GM23338 (cell line): ENCODE measurements around the gene NT5C2. TPM values are rescaled to one million over a fixed set of nuclear protein-coding genes. Genes with fewer than 3 reads are reported as not detected.

Experiments used
- ATAC-seq: fragments of 200-7000 bp; cut with Tn5 transposase; 3 replicates; pipeline ENCODE4 v1.9.1; 2020
- DNase-seq: peaks from one replicate; pipeline ENCODE4 v3.0.0-alpha.2; 2015; ENCODE audit warnings: low spot score
- H2AFZ ChIP-seq: fragments of 200-600 bp; sonication (generic); 2 replicates; pipeline ENCODE4 v1.8.0; 2016; ENCODE audit warnings: antibody characterized with exemption, mild to moderate bottlenecking, moderate library complexity
- H3F3A ChIP-seq: fragments of 200-600 bp; sonication (generic); replicated peaks from 2 replicates; pipeline ENCODE4 v1.8.0; 2017; ENCODE audit warnings: antibody characterized with exemption, mixed run types, low read depth
- H3K27ac ChIP-seq: fragments of 200-600 bp; sonication (generic); 2 replicates; pipeline ENCODE4 v1.6.1; 2016; ENCODE audit warnings: low read depth
- H3K27me3 ChIP-seq: fragments of 200-600 bp; sonication (generic); 2 replicates; pipeline ENCODE4 v1.8.0; 2016; ENCODE audit warnings: mild to moderate bottlenecking, mixed run types, moderate library complexity; ENCODE audit not compliant: insufficient read depth
- H3K36me3 ChIP-seq: fragments of 200-600 bp; sonication (generic); 2 replicates; pipeline ENCODE4 v1.8.0; 2016; ENCODE audit warnings: mild to moderate bottlenecking; ENCODE audit not compliant: insufficient read depth
- H3K4me1 ChIP-seq: fragments of 200-600 bp; sonication (generic); 2 replicates; pipeline ENCODE4 v1.8.0; 2016; ENCODE audit warnings: mild to moderate bottlenecking, moderate library complexity; ENCODE audit not compliant: insufficient read depth
- H3K4me2 ChIP-seq: fragments of 200-600 bp; sonication (generic); 2 replicates; pipeline ENCODE4 v1.7.1; 2017; ENCODE audit warnings: mixed run types
- H3K4me3 ChIP-seq: fragments of 200-600 bp; sonication (generic); 2 replicates; pipeline ENCODE4 v1.6.1; 2016; ENCODE audit warnings: mixed run types
- H3K79me2 ChIP-seq: fragments of 200-600 bp; sonication (generic); replicated peaks from 2 replicates; pipeline ENCODE4 v1.8.0; 2017; ENCODE audit warnings: mild to moderate bottlenecking; ENCODE audit not compliant: insufficient read depth
- H3K9me2 ChIP-seq: fragments of 200-600 bp; sonication (generic); 2 replicates; pipeline ENCODE4 v1.8.0; 2017; ENCODE audit not compliant: insufficient read depth
- H4K20me1 ChIP-seq: fragments of 200-600 bp; sonication (generic); replicated peaks from 2 replicates; pipeline ENCODE4 v1.8.0; 2017; ENCODE audit warnings: mild to moderate bottlenecking; ENCODE audit not compliant: insufficient read depth
- H3K27ac Mint-ChIP-seq: 2 replicates; pipeline ENCODE4 v1.8.0; 2020; ENCODE audit warnings: inconsistent platforms, mild to moderate bottlenecking, moderate library complexity, mixed read lengths
- H3K27me3 Mint-ChIP-seq: 3 replicates; pipeline ENCODE4 v1.8.0; 2022; ENCODE audit warnings: low read depth, mild to moderate bottlenecking, moderate library complexity, mixed read lengths, inconsistent platforms; ENCODE audit not compliant: insufficient read depth, poor library complexity
- H3K36me3 Mint-ChIP-seq: 3 replicates; pipeline ENCODE4 v1.8.0; 2021; ENCODE audit warnings: low read depth, mild to moderate bottlenecking, inconsistent platforms, moderate library complexity, mixed read lengths
- H3K4me1 Mint-ChIP-seq: 3 replicates; pipeline ENCODE4 v1.8.0; 2020; ENCODE audit warnings: mild to moderate bottlenecking, inconsistent platforms, mixed read lengths
- H3K4me3 Mint-ChIP-seq: 3 replicates; pipeline ENCODE4 v1.8.0; 2021; ENCODE audit warnings: moderate library complexity, mild to moderate bottlenecking, inconsistent platforms, mixed read lengths
- H3K9me3 Mint-ChIP-seq: 3 replicates; pipeline ENCODE4 v1.8.0; 2020; ENCODE audit warnings: moderate library complexity, mild to moderate bottlenecking, inconsistent platforms, mixed read lengths
- CREB1 ChIP-seq: fragments of 250-450 bp; sonication (Bioruptor Pico); IDR thresholded peaks from 2 replicates; pipeline ENCODE4 v1.5.0; 2020; ENCODE audit warnings: low read depth, mild to moderate bottlenecking, moderate library complexity
- ETS1 ChIP-seq: IDR thresholded peaks from 2 replicates; pipeline ENCODE4 v1.6.1; 2016; ENCODE audit warnings: antibody characterized with exemption
- EZH2phosphoT487 ChIP-seq: fragments of 200-600 bp; sonication (generic); IDR thresholded peaks from one replicate; pipeline ENCODE4 v1.8.1; 2018; ENCODE audit warnings: antibody characterized with exemption; ENCODE audit not compliant: unreplicated experiment
- JUNB ChIP-seq: IDR thresholded peaks from one replicate; pipeline ENCODE4 v1.6.1; 2016; ENCODE audit warnings: antibody characterized with exemption; ENCODE audit not compliant: unreplicated experiment
- NANOG ChIP-seq: IDR thresholded peaks from 2 replicates; pipeline ENCODE4 v1.6.1; 2016; ENCODE audit warnings: antibody characterized with exemption, borderline replicate concordance
- POLR2AphosphoS5 ChIP-seq: IDR thresholded peaks from 2 replicates; pipeline ENCODE4 v1.6.1; 2016; ENCODE audit warnings: antibody characterized with exemption, low read depth
- REST ChIP-seq: IDR thresholded peaks from one replicate; pipeline ENCODE4 v1.6.1; 2018; ENCODE audit warnings: antibody characterized with exemption; ENCODE audit not compliant: unreplicated experiment
- long read RNA-seq: library from polyadenylated mRNA; unstranded; transcript quantifications from one replicate; pipeline ENCODE4 v2.0.0, GENCODE V29; 2020; ENCODE audit not compliant: unreplicated experiment
- polyA plus RNA-seq: library from polyadenylated mRNA; unstranded; fragments of >200 nt; fragmentation: Nextera tagmentation; extraction: Ambion mirVana; gene quantifications from 2 replicates; pipeline ENCODE4 v1.2.1, GENCODE V29; 2016
- total RNA-seq: library from RNA; depleted of rRNA; stranded (reverse); fragments of >200 nt; shearing (Covaris generic); gene quantifications from 2 replicates; pipeline ENCODE4 v1.2.3, GENCODE V29; 2014; rRNA removed

NT5C2 gene
- total RNA-seq (85.4 and 107 TPM in 2 replicates), polyA plus RNA-seq (27.1 and 33.9 TPM in 2 replicates)
- long read RNA-seq, partial matches to known transcripts: 0 of 2 reads
- long read RNA-seq, other reads (novel, unspliced or antisense): 2 of 2 reads

GRCh38 chr10:103193107-103193819 lies at the start of gene NT5C2:
Gene NT5C2 (minus strand): TSS chr10:103193272. CDS start chr10:103174958, 18,314 bp downstream.
- Histone ChIP-seq H2AFZ (peak within 1 kb of the TSS; percentile 97), H3K79me2 (peaks cover 45% of the 10 kb centered on the region), H3F3A (peaks cover 5% of the 10 kb centered on the region; the same call in 1 of the 2 replicates), H3K4me2 (peak within 1 kb of the TSS; percentile 91), H3K27me3 (peaks cover 11% of the 10 kb centered on the region), H3K4me3 (peak within 1 kb of the TSS; percentile 95), H3K9me2 (no peaks in the 10 kb centered on the region), H3K27ac (peak within 1 kb of the TSS; percentile 83), H4K20me1 (peaks cover 12% of the 10 kb centered on the region; the same call in 1 of the 2 replicates), H3K36me3 (no peaks in the 10 kb centered on the region), H3K4me1 (peaks cover 34% of the 10 kb centered on the region)
- H3K4me1 Mint-ChIP-seq: peaks cover 43% of the 10 kb centered on the region
- H3K36me3 Mint-ChIP-seq: peaks cover 3% of the 10 kb centered on the region; the same call in 1 of the 3 replicates
- DNase-seq (peak; percentile 88), ATAC-seq (peak; percentile 85)
- TF ChIP-seq POLR2AphosphoS5 (peak; percentile 64; the same call in 1 of the 2 replicates), NANOG (no peak), EZH2phosphoT487 (no peak), REST (no peak), JUNB (peak; percentile 97)
- peak within 1 kb of the TSS; percentile 95 for H3K27ac Mint-ChIP-seq
- H3K4me3 Mint-ChIP-seq: peak within 1 kb of the TSS; percentile 90
- H3K9me3 Mint-ChIP-seq: no peaks in the 10 kb centered on the region
- H3K27me3 Mint-ChIP-seq: peaks cover 12% of the 10 kb centered on the region

- Histone ChIP-seq H3K4me3 (no peak overlapping the region), H4K20me1 (no peaks in the 10 kb centered on the region), H3K79me2 (no peaks in the 10 kb centered on the region), H2AFZ (peak overlapping the region; percentile 97), H3K36me3 (no peaks in the 10 kb centered on the region), H3K27me3 (no peaks in the 10 kb centered on the region), H3K4me2 (peak overlapping the region; percentile 55; the same call in 1 of the 2 replicates), H3K27ac (no peak overlapping the region; the same call in 1 of the 2 replicates), H3F3A (0 out of 2 replicates have a peak, but pooled peaks cover 2% of the 10 kb centered on the region), H3K9me2 (no peaks in the 10 kb centered on the region), H3K4me1 (peaks cover 16% of the 10 kb centered on the region)
- Mint-ChIP-seq H3K4me1 (peaks cover 17% of the 10 kb centered on the region), H3K36me3 (no peaks in the 10 kb centered on the region; the same call in 2 of the 3 replicates), H3K9me3 (no peaks in the 10 kb centered on the region), H3K4me3 (no peak overlapping the region), H3K27ac (peak overlapping the region; percentile 93; the same call in 1 of the 2 replicates), H3K27me3 (peaks cover 3% of the 10 kb centered on the region)
- ATAC-seq (peak; percentile 21), DNase-seq (peak; percentile 22)
- TF ChIP-seq CREB1 (CRISPR knock-in tag) (no peak), ETS1 (no peak)
Measured at GRCh38 chr10:103241262-103242011, 48.4 kb upstream of the NT5C2 start.
